Psoas muscle (tissue), 8 donors: ENCODE results near the gene DSG4. TPM values are rescaled to one million over a fixed set of nuclear protein-coding genes. Genes with fewer than 3 reads are reported as not detected.
"Not testable (repeated sequence)": the region's sequence is repeated elsewhere in the genome, so short reads cannot be mapped to it uniquely, and the experiment has no call there.

Experiments
- ATAC-seq, 4 donors: fragments of 200-7000 bp; cut with Tn5 transposase; one replicate each; pipeline ENCODE4 v1.9.1; 2020; ENCODE audit warnings: moderate library complexity in 3 of 4, mild to moderate bottlenecking in 2 of 4
- DNase-seq, 2 donors: peaks; one replicate each; pipeline ENCODE4 v3.0.0-alpha.2; 2020
- H3K27ac ChIP-seq: fragments of 200-600 bp; one replicate; pipeline ENCODE4 v1.8.0; 2022
- H3K27me3 ChIP-seq, 3 donors: fragments of 200-600 bp in 1 of 3; one replicate each; pipeline versions ENCODE4 v1.6.1 to v1.8.0; 2013 to 2022; ENCODE audit warnings: low read length in 2 of 3, mild to moderate bottlenecking in 2 of 3, moderate library complexity in 1 of 3; ENCODE audit not compliant: insufficient read depth in 3 of 3
- H3K36me3 ChIP-seq, 2 donors: fragments of 200-600 bp in 1 of 2; one replicate each; pipeline versions ENCODE4 v1.6.1 to v1.8.0; 2013 to 2022; ENCODE audit warnings: low read depth in 1 of 2, mild to moderate bottlenecking in 1 of 2, moderate library complexity in 1 of 2; ENCODE audit not compliant: insufficient read depth in 1 of 2
- H3K4me1 ChIP-seq: fragments of 200-600 bp; one replicate; pipeline ENCODE4 v1.8.0; 2022
- H3K4me3 ChIP-seq: fragments of 200-600 bp; one replicate; pipeline ENCODE4 v1.8.0; 2022; ENCODE audit warnings: mild to moderate bottlenecking
- H3K9me3 ChIP-seq: fragments of 200-600 bp; one replicate; pipeline ENCODE4 v1.8.0; 2022
- WGBS, 3 donors: extraction: QIAGEN DNeasy Blood & Tissue Kit; methylation state at CpG; one replicate each; pipeline versions ENCODE4 v1.1.6 to v1.1.7; 2013; 5-methylcytosine and 5-hydroxymethylcytosine counted together
- intact Hi-C, 2 donors: fragments of 100-400 bp; cut with DNase I; formaldehyde crosslinking; loops; one replicate each; pipeline versions ENCODE4 v1.11.0 to v1.14.2; 2022
- long read RNA-seq, 2 donors: library from polyadenylated mRNA; unstranded; transcript quantifications; one replicate each; pipeline ENCODE4 v2.0.0, GENCODE V29; 2021
- polyA plus RNA-seq, 3 donors: library from polyadenylated mRNA; stranded (reverse); fragments of 200-250 nt; gene quantifications; one replicate each; pipeline ENCODE4 v1.2.3, GENCODE V29; 2013
- total RNA-seq, 4 donors: library from RNA; stranded (reverse); fragmentation: NEBNext Ultra II Directional in 2 of 4; extraction: Animal tissue kit (Norgen Biotek cat#: 25700) in 2 of 4; gene quantifications; one replicate each; pipeline versions ENCODE4 v1.2.1 to v1.2.4, GENCODE V29; 2021 to 2023
- TF ChIP-seq, protein P1 (sequence below): fragments of 200-600 bp; IDR thresholded peaks from one replicate; pipeline ENCODE4 v1.8.0; 2022; ENCODE audit warnings: antibody characterized with exemption
- donor health status: healthy with polysubstance abuse.
- donor health status: DM: no; HTN: no; CAD: no; lungs with moderate emphysema.
- donor health status: Bipolar disorder and iron deficiency.
- donor health status: healthy.
- donor health status: DM: yes; HTN: yes; CAD: no.
- donor health status: DM: no; HTN: no; CAD: no.
- donor health status: DM: no; HTN: no; CAD: no.
- donor health status: DM: yes; HTN: yes; CAD: no.

DSG4 gene, protein sequence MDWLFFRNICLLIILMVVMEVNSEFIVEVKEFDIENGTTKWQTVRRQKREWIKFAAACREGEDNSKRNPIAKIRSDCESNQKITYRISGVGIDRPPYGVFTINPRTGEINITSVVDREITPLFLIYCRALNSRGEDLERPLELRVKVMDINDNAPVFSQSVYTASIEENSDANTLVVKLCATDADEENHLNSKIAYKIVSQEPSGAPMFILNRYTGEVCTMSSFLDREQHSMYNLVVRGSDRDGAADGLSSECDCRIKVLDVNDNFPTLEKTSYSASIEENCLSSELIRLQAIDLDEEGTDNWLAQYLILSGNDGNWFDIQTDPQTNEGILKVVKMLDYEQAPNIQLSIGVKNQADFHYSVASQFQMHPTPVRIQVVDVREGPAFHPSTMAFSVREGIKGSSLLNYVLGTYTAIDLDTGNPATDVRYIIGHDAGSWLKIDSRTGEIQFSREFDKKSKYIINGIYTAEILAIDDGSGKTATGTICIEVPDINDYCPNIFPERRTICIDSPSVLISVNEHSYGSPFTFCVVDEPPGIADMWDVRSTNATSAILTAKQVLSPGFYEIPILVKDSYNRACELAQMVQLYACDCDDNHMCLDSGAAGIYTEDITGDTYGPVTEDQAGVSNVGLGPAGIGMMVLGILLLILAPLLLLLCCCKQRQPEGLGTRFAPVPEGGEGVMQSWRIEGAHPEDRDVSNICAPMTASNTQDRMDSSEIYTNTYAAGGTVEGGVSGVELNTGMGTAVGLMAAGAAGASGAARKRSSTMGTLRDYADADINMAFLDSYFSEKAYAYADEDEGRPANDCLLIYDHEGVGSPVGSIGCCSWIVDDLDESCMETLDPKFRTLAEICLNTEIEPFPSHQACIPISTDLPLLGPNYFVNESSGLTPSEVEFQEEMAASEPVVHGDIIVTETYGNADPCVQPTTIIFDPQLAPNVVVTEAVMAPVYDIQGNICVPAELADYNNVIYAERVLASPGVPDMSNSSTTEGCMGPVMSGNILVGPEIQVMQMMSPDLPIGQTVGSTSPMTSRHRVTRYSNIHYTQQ
- total RNA-seq: not detected
- not detected for polyA plus RNA-seq
- long read RNA-seq, donor 1: 0 reads
- long read RNA-seq, donor 2: 0 reads

DNA sequence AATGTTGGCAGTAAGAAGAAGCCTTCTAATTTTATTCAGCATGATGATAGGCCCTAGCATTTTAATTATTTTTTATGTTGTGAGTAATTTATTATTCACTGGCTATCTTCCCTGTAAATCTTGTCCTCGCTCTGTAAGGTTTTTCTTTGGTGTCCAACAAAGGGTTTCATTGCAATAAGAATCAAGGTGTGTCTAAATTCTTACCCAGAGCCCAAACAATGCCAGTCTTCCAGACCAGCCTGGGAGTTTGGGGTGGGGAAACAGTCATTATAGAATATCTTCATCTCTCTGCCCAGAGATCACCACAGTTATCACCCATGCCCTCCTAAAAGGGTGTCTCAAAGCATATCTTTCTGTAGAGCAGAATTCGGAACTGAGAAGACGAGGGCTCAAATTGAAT lies at the start of gene DSG4:
Gene DSG4 (plus strand): TSS at position 301 of the 400 bp plus-strand sequence. CDS start 135 bp downstream, outside the sequence.
- Histone ChIP-seq H3K9me3 (no peaks in the 10 kb centered on the region), H3K4me3 (no peak within 1 kb of the TSS), H3K4me1 (no peaks in the 10 kb centered on the region), H3K36me3 (no peaks in the 10 kb centered on the region), H3K27ac (no peak within 1 kb of the TSS), H3K27me3 (no peaks in the 10 kb centered on the region)
- no peak for DNase-seq
- WGBS, 3 donors: 90 to 92% (median 91%) methylated on average over 3 of the region's 3 CpGs
- no peak for ATAC-seq
- TF ChIP-seq, protein P1, sequence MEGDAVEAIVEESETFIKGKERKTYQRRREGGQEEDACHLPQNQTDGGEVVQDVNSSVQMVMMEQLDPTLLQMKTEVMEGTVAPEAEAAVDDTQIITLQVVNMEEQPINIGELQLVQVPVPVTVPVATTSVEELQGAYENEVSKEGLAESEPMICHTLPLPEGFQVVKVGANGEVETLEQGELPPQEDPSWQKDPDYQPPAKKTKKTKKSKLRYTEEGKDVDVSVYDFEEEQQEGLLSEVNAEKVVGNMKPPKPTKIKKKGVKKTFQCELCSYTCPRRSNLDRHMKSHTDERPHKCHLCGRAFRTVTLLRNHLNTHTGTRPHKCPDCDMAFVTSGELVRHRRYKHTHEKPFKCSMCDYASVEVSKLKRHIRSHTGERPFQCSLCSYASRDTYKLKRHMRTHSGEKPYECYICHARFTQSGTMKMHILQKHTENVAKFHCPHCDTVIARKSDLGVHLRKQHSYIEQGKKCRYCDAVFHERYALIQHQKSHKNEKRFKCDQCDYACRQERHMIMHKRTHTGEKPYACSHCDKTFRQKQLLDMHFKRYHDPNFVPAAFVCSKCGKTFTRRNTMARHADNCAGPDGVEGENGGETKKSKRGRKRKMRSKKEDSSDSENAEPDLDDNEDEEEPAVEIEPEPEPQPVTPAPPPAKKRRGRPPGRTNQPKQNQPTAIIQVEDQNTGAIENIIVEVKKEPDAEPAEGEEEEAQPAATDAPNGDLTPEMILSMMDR: no peak
- intact Hi-C loops: no loop called here

DNA sequence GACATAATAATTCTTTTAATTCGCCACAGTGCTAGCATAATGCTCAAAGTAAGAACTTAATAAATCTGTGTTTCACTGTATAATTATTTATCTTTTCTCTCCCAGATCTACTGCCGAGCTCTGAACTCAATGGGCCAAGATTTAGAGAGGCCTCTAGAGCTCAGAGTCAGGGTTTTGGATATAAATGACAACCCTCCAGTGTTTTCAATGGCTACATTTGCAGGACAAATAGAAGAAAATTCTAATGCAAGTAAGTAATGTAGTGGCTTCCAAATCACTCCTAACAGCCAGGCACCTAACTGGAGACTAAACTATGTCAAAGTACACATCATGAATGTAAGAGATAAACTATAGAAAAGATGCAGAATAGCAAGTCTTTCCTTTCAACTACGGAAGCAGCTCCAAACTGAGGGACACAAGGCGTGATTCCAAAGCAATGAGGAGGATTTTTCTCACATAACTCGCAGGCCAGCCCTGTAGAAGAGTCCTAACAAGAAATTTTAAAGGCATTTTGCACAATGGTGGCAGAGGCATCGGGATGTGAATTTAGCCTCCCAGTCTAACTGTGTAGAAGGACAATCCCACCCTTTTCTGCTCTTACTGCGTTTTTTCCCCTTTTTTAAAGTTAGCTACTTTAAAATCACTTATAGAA lies 46.7 kb upstream of the DSG4 start:
- WGBS, 3 donors: 64 to 77% (median 74%) methylated on average over 7 of the region's 7 CpGs
- Histone ChIP-seq H3K27me3 (no peaks in the 10 kb centered on the region), H3K4me3 (no peak overlapping the region), H3K4me1 (no peaks in the 10 kb centered on the region), H3K27ac (no peak overlapping the region), H3K9me3 (no peaks in the 10 kb centered on the region), H3K36me3 (no peaks in the 10 kb centered on the region)
- TF ChIP-seq, protein P1: no peak
- intact Hi-C loops: no loop called here
- DNase-seq (no peak), ATAC-seq (no peak)

DNA sequence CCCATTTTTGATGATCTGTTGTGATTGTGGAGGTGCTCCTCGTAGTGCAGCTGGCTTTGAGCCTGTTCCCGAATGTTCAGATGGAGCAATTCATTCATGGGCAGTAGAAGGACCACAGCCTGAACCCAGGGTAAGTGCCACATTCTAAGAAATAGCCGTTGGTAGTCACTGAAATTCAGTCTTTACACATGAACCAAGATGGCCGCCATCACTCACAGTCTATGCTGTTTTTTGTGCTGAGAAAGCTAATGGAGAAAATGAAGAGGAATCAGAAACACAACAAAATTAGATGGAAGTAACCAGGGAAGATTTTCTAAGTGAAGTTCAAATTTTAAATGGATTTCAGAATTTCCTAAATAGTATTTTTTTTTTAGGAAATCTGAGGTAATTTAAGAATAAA lies 33.1 kb upstream of the DSG4 start:
- Histone ChIP-seq H3K36me3 (no peaks in the 10 kb centered on the region), H3K27me3 (no peaks in the 10 kb centered on the region), H3K4me1 (no peaks in the 10 kb centered on the region), H3K9me3 (no peaks in the 10 kb centered on the region), H3K4me3 (no peak overlapping the region), H3K27ac (no peak overlapping the region)
- no peak for ATAC-seq
- intact Hi-C loops: no loop called here
- TF ChIP-seq, protein P1: no peak
- DNase-seq: no peak
- 84 to 90% (median 87%) methylated on average over 4 of the region's 4 CpGs for WGBS, 3 donors

DNA sequence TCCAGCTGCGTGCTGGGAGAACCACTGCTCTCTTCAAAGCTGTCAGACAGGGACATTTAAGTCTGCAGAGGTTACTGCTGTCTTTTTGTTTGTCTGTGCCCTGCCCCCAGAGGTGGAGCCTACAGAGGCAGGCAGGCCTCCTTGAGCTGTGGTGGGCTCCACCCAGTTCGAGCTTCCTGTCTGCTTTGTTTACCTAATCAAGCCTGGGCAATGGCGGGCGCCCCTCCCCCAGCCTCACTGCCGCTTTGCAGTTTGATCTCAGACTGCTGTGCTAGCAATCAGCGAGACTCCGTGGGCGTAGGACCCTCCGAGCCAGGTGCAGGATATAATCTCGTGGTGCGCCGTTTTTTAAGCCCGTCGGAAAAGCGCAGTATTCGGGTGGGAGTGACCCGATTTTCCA lies 23.2 kb upstream of the DSG4 start:
- 50 to 59% methylated on average over 1 to 4 of the region's 17 CpGs; no CpG with 5 or more reads in 1 of the 3 donors for WGBS, 3 donors

More for the DNA sequence above, 23.2 kb upstream of the DSG4 start:
- H3K27me3 ChIP-seq, H3K9me3 ChIP-seq, H3K27ac ChIP-seq, H3K4me1 ChIP-seq, ATAC-seq, DNase-seq, H3K36me3 ChIP-seq, H3K4me3 ChIP-seq, intact Hi-C loops: not testable (repeated sequence)
